ENCODE measurements around the gene CNTNAP4.

Gene CNTNAP4

GRCh38 chr16:76276745-76277438 is at the start of gene CNTNAP4:
CNTNAP4 (plus strand) TSS chr16:76277401; CDS start chr16:76277663, 262 bp downstream.
- Histone ChIP-seq H3K36me3 (ENCODE audit: control insufficient read depth in 5 of 5, insufficient read depth in 5 of 5, low read length in 5 of 5) (no peaks in the 10 kb centered on the region), H3K9me3 (ENCODE audit: control insufficient read depth in 5 of 5, low read length in 5 of 5) (no peaks in the 10 kb centered on the region), H3K9ac (ENCODE audit: low read length in 5 of 5) (no peak within 1 kb of the TSS), H3K4me1 (ENCODE audit: control insufficient read depth in 5 of 5, insufficient read depth in 5 of 5, low read length in 5 of 5) (peaks cover 0 to 5% (median 0%) of the 10 kb centered on the region in 5 donors), H3K27me3 (ENCODE audit: control insufficient read depth in 5 of 5, insufficient read depth in 4 of 5, low read length in 5 of 5) (peaks cover 0 to 8% (median 0%) of the 10 kb centered on the region in 5 donors), H3K4me3 (ENCODE audit: low read depth in 1 of 5, low read length in 5 of 5) (no peak within 1 kb of the TSS), H3K27ac (ENCODE audit: low read depth, low read length) (no peak within 1 kb of the TSS)

GRCh38 chr16:76228546-76229146 is 48.6 kb upstream of the CNTNAP4 start:
- Histone ChIP-seq H3K9me3 (ENCODE audit: control insufficient read depth in 5 of 5, low read length in 5 of 5) (no peaks in the 10 kb centered on the region), H3K4me3 (ENCODE audit: low read depth in 1 of 5, low read length in 5 of 5) (no peak overlapping the region), H3K27ac (ENCODE audit: low read depth, low read length) (no peak overlapping the region), H3K27me3 (ENCODE audit: control insufficient read depth in 5 of 5, insufficient read depth in 4 of 5, low read length in 5 of 5) (no peaks in the 10 kb centered on the region), H3K36me3 (ENCODE audit: control insufficient read depth in 5 of 5, insufficient read depth in 5 of 5, low read length in 5 of 5) (no peaks in the 10 kb centered on the region), H3K4me1 (ENCODE audit: control insufficient read depth in 5 of 5, insufficient read depth in 5 of 5, low read length in 5 of 5) (peaks cover 0 to 11% (median 2%) of the 10 kb centered on the region in 5 donors), H3K9ac (ENCODE audit: low read length in 5 of 5) (no peak overlapping the region)

GRCh38 chr16:76232704-76233103 is 44.5 kb upstream of the CNTNAP4 start:
- Histone ChIP-seq H3K4me1 (ENCODE audit: control insufficient read depth in 5 of 5, insufficient read depth in 5 of 5, low read length in 5 of 5) (peaks cover 0 to 10% (median 2%) of the 10 kb centered on the region in 5 donors), H3K4me3 (ENCODE audit: low read depth in 1 of 5, low read length in 5 of 5) (no peak overlapping the region), H3K27ac (ENCODE audit: low read depth, low read length) (no peak overlapping the region), H3K9me3 (ENCODE audit: control insufficient read depth in 5 of 5, low read length in 5 of 5) (peaks cover 0 to 3% (median 0%) of the 10 kb centered on the region in 5 donors), H3K9ac (ENCODE audit: low read length in 5 of 5) (no peak overlapping the region), H3K27me3 (ENCODE audit: control insufficient read depth in 5 of 5, insufficient read depth in 4 of 5, low read length in 5 of 5) (no peaks in the 10 kb centered on the region), H3K36me3 (ENCODE audit: control insufficient read depth in 5 of 5, insufficient read depth in 5 of 5, low read length in 5 of 5) (no peaks in the 10 kb centered on the region)

- Histone ChIP-seq H3K4me1 (ENCODE audit: control insufficient read depth in 5 of 5, insufficient read depth in 5 of 5, low read length in 5 of 5) (peaks cover 0 to 10% (median 2%) of the 10 kb centered on the region in 5 donors), H3K27me3 (ENCODE audit: control insufficient read depth in 5 of 5, insufficient read depth in 4 of 5, low read length in 5 of 5) (no peaks in the 10 kb centered on the region), H3K27ac (ENCODE audit: low read depth, low read length) (no peak overlapping the region), H3K9ac (ENCODE audit: low read length in 5 of 5) (no peak overlapping the region), H3K36me3 (ENCODE audit: control insufficient read depth in 5 of 5, insufficient read depth in 5 of 5, low read length in 5 of 5) (no peaks in the 10 kb centered on the region), H3K4me3 (ENCODE audit: low read depth in 1 of 5, low read length in 5 of 5) (no peak overlapping the region), H3K9me3 (ENCODE audit: control insufficient read depth in 5 of 5, low read length in 5 of 5) (peaks cover 0 to 3% (median 0%) of the 10 kb centered on the region in 5 donors)
Measured at GRCh38 chr16:76235025-76235424, 42.2 kb upstream of the CNTNAP4 start.

- no peak overlapping the region for H3K9ac ChIP-seq (ENCODE audit: low read length in 5 of 5)
- H3K4me3 ChIP-seq (ENCODE audit: low read depth in 1 of 5, low read length in 5 of 5): no peak overlapping the region
- no peaks in the 10 kb centered on the region for H3K27me3 ChIP-seq (ENCODE audit: control insufficient read depth in 5 of 5, insufficient read depth in 4 of 5, low read length in 5 of 5)
- H3K9me3 ChIP-seq (ENCODE audit: control insufficient read depth in 5 of 5, low read length in 5 of 5): peaks cover 0 to 3% (median 0%) of the 10 kb centered on the region in 5 donors
- H3K27ac ChIP-seq (ENCODE audit: low read depth, low read length): no peak overlapping the region
- peaks cover 0 to 10% (median 2%) of the 10 kb centered on the region in 5 donors for H3K4me1 ChIP-seq (ENCODE audit: control insufficient read depth in 5 of 5, insufficient read depth in 5 of 5, low read length in 5 of 5)
- H3K36me3 ChIP-seq (ENCODE audit: control insufficient read depth in 5 of 5, insufficient read depth in 5 of 5, low read length in 5 of 5): no peaks in the 10 kb centered on the region
Measured at GRCh38 chr16:76235426-76235825, 41.8 kb upstream of the CNTNAP4 start.

- Histone ChIP-seq H3K27me3 (ENCODE audit: control insufficient read depth in 5 of 5, insufficient read depth in 4 of 5, low read length in 5 of 5) (no peaks in the 10 kb centered on the region), H3K9ac (ENCODE audit: low read length in 5 of 5) (no peak overlapping the region), H3K9me3 (ENCODE audit: control insufficient read depth in 5 of 5, low read length in 5 of 5) (peaks cover 0 to 3% (median 0%) of the 10 kb centered on the region in 5 donors), H3K27ac (ENCODE audit: low read depth, low read length) (no peak overlapping the region), H3K36me3 (ENCODE audit: control insufficient read depth in 5 of 5, insufficient read depth in 5 of 5, low read length in 5 of 5) (no peaks in the 10 kb centered on the region), H3K4me3 (ENCODE audit: low read depth in 1 of 5, low read length in 5 of 5) (no peak overlapping the region), H3K4me1 (ENCODE audit: control insufficient read depth in 5 of 5, insufficient read depth in 5 of 5, low read length in 5 of 5) (peaks cover 0 to 8% (median 1%) of the 10 kb centered on the region in 5 donors)
Measured at GRCh38 chr16:76237471-76237870, 39.7 kb upstream of the CNTNAP4 start.

GRCh38 chr16:76241755-76242154 is 35.4 kb upstream of the CNTNAP4 start:
- Histone ChIP-seq H3K27me3 (ENCODE audit: control insufficient read depth in 5 of 5, insufficient read depth in 4 of 5, low read length in 5 of 5) (no peaks in the 10 kb centered on the region), H3K9ac (ENCODE audit: low read length in 5 of 5) (no peak overlapping the region), H3K27ac (ENCODE audit: low read depth, low read length) (no peak overlapping the region), H3K9me3 (ENCODE audit: control insufficient read depth in 5 of 5, low read length in 5 of 5) (no peaks in the 10 kb centered on the region), H3K4me1 (ENCODE audit: control insufficient read depth in 5 of 5, insufficient read depth in 5 of 5, low read length in 5 of 5) (no peaks in the 10 kb centered on the region), H3K4me3 (ENCODE audit: low read depth in 1 of 5, low read length in 5 of 5) (no peak overlapping the region), H3K36me3 (ENCODE audit: control insufficient read depth in 5 of 5, insufficient read depth in 5 of 5, low read length in 5 of 5) (no peaks in the 10 kb centered on the region)

GRCh38 chr16:76243620-76244019 is 33.6 kb upstream of the CNTNAP4 start:
- H3K9me3 ChIP-seq (ENCODE audit: control insufficient read depth in 5 of 5, low read length in 5 of 5): no peaks in the 10 kb centered on the region
- no peak overlapping the region for H3K4me3 ChIP-seq (ENCODE audit: low read depth in 1 of 5, low read length in 5 of 5)
- H3K9ac ChIP-seq (ENCODE audit: low read length in 5 of 5): no peak overlapping the region
- H3K27me3 ChIP-seq (ENCODE audit: control insufficient read depth in 5 of 5, insufficient read depth in 4 of 5, low read length in 5 of 5): no peaks in the 10 kb centered on the region
- no peaks in the 10 kb centered on the region for H3K4me1 ChIP-seq (ENCODE audit: control insufficient read depth in 5 of 5, insufficient read depth in 5 of 5, low read length in 5 of 5)
- no peaks in the 10 kb centered on the region for H3K36me3 ChIP-seq (ENCODE audit: control insufficient read depth in 5 of 5, insufficient read depth in 5 of 5, low read length in 5 of 5)
- no peak overlapping the region for H3K27ac ChIP-seq (ENCODE audit: low read depth, low read length)

GRCh38 chr16:76246587-76246986 is 30.6 kb upstream of the CNTNAP4 start:
- H3K36me3 ChIP-seq (ENCODE audit: control insufficient read depth in 5 of 5, insufficient read depth in 5 of 5, low read length in 5 of 5): no peaks in the 10 kb centered on the region

GRCh38 chr16:76265434-76266045 is 11.7 kb upstream of the CNTNAP4 start:
- H3K4me1 ChIP-seq (ENCODE audit: control insufficient read depth in 5 of 5, insufficient read depth in 5 of 5, low read length in 5 of 5): no peaks in the 10 kb centered on the region
- no peaks in the 10 kb centered on the region for H3K27me3 ChIP-seq (ENCODE audit: control insufficient read depth in 5 of 5, insufficient read depth in 4 of 5, low read length in 5 of 5)
- peaks cover 0 to 2% (median 0%) of the 10 kb centered on the region in 5 donors for H3K9me3 ChIP-seq (ENCODE audit: control insufficient read depth in 5 of 5, low read length in 5 of 5)
- no peak overlapping the region for H3K4me3 ChIP-seq (ENCODE audit: low read depth in 1 of 5, low read length in 5 of 5)
- H3K9ac ChIP-seq (ENCODE audit: low read length in 5 of 5): no peak overlapping the region
- H3K27ac ChIP-seq (ENCODE audit: low read depth, low read length): no peak overlapping the region
- no peaks in the 10 kb centered on the region for H3K36me3 ChIP-seq (ENCODE audit: control insufficient read depth in 5 of 5, insufficient read depth in 5 of 5, low read length in 5 of 5)

More at GRCh38 chr16:76246587-76246986, 30.6 kb upstream of the CNTNAP4 start:
- no peak overlapping the region for H3K27ac ChIP-seq (ENCODE audit: low read depth, low read length)
- H3K9me3 ChIP-seq (ENCODE audit: control insufficient read depth in 5 of 5, low read length in 5 of 5): no peaks in the 10 kb centered on the region
- H3K4me3 ChIP-seq (ENCODE audit: low read depth in 1 of 5, low read length in 5 of 5): no peak overlapping the region
- H3K9ac ChIP-seq (ENCODE audit: low read length in 5 of 5): no peak overlapping the region
- H3K27me3 ChIP-seq (ENCODE audit: control insufficient read depth in 5 of 5, insufficient read depth in 4 of 5, low read length in 5 of 5): no peaks in the 10 kb centered on the region
- no peaks in the 10 kb centered on the region for H3K4me1 ChIP-seq (ENCODE audit: control insufficient read depth in 5 of 5, insufficient read depth in 5 of 5, low read length in 5 of 5)
